ENCODE data around the gene C18orf32.
"Not testable (repeated sequence)": the region's sequence is repeated elsewhere in the genome, so short reads cannot be mapped to it uniquely, and the experiment has no call there.

The C18orf32 gene

DNA sequence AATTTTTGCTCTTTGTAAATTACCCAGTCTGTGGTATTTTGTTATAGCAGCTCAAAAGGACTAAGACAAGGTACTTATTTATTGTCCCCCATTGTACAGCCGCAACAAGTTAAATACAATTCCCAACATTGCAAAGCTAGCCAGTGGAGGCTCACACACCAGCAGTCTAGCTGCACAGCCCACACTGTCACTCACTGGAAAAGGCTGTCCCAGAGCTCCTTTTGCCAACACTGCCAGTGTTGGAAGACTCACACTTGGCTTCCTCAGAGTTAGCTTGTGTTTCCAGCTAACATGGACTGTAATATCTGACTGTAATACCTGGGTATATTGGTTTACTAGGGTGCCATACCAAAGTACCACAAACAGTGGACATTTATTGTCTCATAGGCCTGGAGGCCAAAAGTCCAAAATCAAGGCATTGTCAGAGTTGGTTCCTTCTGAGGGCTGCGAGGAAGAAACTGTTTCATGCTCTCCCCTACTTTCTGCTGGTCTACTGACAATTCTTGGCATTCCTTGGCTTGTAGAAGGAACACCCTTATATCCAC lies 19.9 kb downstream of the C18orf32 start:
- no peak for FAIRE-seq

DNA sequence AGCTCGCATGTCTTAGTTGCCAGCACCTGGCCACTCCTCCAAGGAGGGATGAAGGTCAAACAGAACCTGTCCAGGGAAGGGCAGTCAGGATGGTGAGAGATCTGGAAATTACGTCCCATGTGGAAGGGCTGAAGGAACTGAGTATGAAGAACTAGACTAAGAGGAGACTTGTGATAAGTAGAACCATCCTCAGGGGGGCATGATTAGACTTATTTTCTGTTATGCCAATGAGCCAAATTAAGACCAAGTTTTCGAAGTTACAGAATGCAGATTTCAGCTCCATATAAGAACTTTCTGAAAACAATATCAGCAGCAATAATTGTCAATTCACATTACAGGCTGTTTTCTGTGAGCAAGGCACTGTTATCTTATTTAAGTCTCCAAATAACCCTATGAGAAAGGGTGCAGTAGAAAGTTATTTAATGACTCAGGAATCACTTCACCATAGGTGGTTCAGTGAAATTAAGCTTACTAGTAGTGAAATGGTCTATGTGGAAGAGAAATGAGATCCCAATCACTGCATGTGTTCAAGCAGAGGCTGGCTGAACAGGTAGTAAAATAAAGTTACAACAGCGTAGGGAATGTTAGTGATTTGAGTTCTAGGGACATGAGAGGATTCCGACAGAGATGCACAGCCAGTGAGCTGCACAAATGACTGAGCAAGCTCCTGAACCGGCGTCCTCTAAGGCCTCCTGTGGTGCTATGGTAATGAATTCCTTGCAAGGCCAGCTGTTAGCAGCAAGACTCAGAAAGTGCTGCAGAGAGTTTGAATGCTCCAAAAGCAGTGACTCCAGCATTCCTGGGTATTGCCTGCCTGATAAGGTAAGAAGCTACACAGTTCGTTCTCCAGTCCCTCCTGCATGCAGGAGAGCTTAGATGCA lies 22.1 kb downstream of the C18orf32 start:
- no peak for FAIRE-seq

DNA sequence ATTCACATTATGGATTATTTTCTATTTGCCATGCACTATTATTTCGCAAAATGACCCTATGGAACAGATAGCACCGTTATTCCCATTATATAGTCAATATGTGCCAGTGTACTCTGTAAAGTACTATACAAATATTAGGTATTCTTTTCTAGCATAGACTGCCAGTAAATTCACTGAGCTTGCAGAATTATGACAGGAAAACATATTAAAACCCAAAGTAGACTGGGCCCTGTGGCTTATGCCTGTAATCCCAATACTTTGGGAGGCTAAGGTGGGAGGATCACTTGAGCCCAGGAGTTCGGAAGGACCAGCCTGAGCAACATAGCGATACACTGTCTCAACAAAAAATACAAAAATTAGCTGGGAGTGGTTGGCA lies 25.4 kb downstream of the C18orf32 start:
- FAIRE-seq: no peak

DNA sequence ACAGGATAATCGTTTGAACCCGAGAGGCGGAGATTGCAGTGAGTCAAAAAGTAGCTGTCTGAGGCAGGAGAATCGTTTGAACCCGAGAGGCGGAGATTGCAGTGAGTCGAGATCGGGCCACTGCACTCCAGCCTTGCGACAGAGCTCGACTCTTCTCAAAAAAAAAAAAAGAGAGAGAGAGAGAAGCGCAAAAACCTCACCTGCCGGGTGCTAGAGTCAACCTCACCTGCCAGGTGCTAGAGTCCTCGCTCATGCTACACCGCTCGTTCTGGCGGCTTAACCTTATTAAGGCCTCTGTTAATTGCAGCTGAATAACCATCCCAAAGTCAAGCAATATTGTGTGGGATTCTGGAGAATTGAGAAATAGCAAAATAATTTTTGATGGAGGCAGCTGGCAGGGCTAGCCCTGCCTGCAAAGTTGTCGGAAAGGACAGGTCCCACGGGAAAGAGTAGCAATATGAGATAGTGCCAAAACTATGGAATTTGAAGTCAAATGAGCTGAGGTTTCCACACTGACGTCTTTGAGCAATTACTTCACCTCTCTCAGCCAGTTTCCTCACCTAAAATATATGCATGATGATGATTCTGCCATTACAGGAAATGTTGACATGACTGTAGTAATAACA lies 25.9 kb downstream of the C18orf32 start:
- FAIRE-seq: no peak

DNA sequence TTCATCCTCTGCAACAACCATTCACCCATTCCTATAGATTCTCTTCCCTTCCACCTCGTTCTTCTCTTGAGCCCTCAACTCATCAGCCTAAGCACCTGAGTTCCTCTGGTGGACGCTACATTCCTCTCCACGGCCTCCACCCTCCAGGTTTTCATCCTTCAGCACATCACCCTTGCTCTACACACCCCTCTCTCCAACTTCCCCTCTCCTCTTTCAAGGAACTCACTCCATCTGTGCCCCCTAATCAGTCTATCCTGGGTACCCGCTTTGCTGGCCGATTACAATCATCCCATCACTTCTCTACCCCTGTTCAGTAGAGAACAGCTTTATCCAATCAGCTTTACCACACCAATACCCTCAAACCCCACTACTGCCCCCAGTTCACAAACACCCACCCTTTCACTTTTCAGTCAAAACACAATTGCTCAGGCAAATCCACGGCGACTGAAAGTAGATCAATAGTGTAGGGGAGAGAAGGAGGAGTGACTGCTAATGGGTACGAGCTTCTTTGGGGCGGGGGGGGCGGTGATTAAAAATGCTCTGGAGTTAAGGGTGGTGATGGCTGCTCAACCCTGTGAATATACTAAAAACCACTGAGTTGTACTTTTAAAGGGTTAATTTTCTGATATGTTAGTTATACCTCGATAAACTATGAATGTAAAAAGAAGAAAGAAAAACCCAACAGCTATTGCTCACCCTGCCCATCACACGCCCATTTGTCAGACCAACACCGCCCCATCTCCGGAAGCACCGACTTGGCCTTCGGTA lies 27.4 kb downstream of the C18orf32 start:
- no peak for FAIRE-seq

DNA sequence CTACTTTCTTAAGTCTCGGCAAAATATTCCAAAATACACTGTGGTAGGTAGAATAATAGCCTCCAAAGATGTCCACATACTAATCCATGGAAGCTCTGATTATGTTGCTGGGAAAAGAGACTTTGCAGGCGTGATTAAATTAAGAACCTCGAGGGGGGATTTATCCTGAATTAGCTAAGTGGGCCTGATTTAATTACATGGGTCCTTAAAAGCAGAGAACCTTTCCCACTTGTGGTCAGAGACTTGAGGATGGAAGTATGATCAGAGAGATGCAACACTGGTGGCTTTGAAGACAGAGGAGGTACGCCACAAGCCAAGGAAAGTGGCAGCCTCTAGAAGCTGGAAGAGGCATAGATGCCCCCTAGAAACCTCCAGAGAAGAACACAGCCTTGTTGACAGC lies 29.4 kb downstream of the C18orf32 start:
- no peak for FAIRE-seq

DNA sequence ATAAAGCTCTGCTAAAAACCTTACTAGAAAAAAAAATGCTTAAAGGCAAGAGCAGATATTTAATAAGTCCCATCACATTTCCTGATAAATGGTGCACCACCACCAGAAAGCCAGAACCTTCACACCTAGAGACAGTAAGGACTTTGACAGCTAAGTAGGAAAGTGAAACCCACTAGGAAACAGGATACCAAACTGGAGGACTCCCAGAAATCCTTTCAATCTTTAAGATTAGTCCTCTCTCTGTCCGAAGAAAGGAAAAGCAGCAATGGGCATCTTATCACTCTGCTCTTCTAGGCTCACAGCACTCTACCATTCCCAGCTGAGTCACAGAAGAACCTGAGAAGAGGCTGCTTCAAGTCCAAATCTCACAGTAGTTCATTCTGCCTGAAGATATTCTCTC lies 30.2 kb downstream of the C18orf32 start:
- FAIRE-seq: no peak

DNA sequence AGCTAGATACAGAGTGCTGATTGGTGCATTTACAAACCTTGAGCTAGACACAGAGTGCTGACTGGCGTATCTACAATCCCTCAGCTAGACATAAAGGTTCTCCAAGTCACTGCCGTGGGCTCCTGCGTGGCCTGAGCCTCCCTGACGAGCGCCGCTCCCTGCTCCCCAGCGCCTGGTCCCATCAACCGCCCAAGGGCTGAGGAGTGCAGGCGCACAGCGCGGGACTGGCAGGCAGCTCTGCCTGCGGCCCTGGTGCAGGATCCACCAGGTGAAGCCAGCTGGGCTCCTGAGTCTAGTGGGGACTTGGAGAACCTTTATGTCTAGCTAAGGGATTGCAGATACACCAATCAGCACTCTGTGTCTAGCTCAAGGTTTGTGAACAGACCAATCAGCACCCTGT lies 34.5 kb downstream of the C18orf32 start:
- FAIRE-seq: not testable (repeated sequence)

DNA sequence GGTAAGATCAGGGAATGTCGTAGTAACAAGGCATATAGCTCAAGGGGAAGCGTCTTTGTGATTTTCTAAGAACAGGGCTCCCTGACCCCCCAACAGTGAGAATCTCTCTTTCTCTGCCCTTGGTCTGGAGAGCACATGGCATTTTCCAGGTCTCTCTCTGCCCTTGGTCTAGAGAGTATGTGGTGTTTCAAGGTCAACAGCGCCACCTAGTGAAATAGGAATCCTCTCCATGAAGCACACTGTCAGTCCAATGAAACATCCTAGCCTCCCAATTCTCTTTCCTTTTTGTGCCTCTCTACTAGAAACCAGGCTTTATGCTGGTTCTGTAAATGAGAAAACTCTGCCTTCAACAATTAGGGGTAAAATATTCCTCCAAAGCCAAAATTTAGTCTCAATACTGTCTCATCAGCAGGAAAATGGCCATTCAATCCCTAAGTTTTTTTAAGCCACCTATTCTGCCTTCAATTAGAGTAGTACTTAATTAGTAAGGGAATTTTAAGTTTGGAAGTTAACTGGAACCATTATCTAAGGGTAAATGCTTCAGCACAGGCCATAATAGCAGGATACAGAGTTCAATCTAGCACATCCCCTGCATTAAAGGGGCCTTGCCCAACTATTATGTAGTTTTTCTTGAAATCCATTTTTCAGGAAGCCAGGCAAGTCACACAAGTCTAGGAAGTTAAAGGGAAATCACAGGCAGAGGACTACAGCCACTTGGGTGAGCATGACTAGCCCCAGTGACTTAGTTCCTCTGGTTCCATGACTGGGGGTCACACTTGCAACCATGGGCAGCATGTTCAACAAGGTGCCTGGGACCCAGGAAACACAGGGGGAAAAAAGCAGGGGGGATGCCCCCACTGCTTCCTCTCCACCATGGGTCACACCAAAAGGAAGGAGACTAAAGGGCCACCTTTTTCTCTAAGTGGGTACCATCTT lies 39.0 kb downstream of the C18orf32 start:
- no peak for FAIRE-seq

DNA sequence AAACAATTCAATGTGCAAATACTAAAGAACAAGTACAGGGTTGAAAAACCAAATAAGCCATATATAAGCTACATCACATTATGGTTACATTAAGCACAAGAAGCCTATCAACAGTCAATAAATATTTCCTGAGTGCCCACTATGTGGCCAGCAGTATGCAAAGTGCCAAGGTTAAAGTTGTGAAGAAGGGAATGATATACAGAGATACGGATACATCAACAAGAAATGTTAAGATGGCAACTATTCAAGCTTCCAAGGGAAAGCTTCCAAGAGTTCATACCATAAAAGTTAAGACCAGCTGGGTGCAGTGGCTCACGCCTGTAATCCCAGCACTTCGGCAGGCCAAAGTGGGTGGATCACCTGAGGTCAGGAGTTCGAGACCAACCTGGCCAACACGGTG lies 40.6 kb downstream of the C18orf32 start:
- FAIRE-seq: no peak

DNA sequence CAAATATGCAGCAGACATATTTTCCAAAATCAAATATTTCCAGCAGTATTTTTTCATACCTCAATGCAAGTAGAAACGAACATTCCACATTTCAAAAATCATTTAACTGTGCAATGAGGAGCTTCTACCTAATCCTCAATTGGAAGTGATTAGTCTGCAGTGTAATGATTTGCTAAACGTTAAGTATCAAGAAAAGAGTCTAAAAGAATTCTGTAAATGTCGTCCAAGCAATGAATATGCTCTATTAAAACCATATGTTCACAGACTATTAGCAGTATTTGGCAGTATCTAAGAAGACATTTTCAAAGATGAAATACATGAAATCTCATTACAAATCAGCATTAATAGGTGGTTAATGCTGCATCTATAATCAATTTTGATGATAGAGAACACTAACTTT lies 42.5 kb downstream of the C18orf32 start:
- FAIRE-seq: no peak

DNA sequence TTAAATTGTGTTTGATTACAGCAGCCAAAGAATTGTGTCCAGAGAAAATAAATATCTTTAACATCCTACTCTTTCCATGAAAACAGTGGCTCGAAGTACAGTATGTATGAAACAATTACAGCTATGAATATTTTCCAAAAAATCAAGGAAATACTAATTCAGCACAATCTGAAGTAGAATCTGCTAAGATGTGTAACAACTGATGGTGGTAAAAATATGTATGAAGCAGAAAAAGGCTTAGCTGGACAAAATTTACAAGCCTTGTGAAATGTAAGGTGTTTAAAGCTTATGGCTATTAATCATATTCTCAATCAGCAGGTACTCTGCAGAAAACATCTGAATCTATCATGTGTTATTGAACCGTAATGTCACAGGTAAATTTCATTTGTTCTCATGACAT lies 43.2 kb downstream of the C18orf32 start:
- no peak for FAIRE-seq

DNA sequence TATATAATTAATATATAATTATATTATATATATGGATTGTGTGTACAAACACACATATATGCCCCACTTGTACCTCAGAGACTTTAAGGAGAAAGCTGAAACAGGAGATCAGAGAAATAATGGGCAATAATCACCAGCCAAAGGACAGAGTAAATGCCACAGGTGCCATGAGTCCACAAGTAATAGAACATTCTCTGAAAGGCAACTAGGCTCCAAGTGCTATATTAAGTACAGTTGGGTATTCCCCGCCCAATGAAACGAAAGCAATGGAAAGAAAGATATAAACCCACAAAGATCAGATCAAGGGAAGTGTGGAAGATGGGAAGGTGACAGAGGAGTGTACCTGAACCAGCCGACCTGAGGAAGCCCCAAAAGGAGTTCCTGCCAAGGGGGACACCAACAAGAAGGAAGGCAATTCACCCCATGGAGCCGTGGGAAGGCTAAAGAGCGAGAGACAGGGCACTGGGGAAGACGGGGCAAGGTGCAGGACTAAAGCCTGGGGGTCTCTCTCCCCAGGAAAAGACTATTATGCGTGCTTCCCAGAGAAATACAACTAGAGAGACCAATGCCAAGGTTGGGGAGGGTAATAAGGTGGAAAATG lies 45.6 kb downstream of the C18orf32 start:
- no peak for FAIRE-seq

DNA sequence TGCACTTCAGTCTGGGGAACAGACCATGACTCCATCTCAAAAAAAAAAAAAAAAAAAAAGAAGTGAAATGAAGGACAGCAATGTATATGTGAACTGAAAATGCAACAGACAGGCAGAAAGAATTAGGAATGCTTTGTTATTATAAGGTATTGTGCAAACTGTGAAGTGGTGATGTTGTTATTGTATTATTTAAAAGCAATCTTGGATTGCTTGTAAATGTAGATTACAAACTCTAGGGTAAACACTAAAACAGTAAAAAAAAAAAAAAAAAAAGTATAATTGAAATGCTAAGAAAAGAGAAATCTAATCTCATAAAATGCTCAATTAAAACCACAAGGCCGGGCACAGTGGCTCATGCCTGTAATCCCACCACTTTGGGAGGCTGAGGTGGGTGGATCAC lies 51.9 kb downstream of the C18orf32 start:
- no peak for FAIRE-seq

DNA sequence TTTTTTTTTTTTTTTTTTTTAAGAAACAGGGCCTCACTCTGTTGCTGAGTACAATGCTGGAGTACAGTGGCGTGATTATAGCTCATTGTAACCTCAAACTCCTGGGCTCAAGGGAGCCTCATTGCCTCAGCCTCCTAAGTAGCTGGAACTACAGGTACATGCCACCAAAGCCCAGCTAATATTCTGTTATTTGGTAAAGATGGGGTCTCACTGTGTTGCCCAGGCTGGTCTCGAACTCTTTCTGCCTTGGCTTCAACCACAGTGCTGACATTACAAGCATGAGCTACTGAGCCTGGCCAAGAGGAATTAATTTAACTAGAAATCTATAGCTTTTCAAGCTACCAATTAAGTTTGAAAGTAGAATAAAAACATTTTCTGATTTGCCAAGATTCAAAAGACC lies 54.4 kb downstream of the C18orf32 start:
- no peak for FAIRE-seq

DNA sequence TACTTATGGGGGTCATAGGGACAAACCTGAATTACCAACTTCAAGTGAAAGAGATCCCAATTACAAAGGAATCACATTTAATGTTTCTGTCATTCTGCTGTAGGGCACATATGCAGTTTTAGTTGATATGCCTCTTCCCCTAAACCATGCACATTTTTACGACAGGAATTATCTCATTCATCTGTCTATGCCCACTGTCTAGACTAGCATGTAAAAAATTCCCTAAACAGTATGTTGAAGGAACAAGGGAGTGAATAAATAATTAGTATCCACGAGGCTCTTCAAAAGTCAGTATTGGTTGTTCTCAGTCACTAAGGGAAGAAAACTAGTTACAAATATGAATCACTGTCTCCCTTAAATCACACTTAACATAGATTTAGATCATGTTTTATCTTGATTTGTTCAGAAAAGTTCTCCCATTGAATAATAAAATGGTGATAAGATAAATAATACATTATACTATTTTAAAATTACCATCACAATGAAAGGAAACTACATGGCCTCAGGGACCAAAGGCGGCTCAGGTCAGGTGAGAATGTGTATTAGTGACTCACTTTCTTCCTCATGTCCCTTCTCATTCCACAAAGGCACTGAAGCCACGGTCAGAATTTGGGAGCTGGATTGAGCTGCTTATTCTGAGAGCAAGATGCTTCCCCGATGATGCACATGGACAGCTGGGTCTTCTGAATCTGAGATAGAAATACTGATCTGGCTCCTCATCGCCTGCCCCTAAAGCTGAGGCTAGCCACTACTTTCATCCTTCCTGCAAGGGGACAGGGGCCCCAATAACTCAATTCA lies 55.7 kb downstream of the C18orf32 start:
- FAIRE-seq: no peak

Measured in endometrium (tissue), 2 donors.